GM18858 (cell line): ENCODE results near the gene ZMYND8.

Experiments used
- ATAC-seq: cut with Tn5 transposase; IDR thresholded peaks from one replicate; pipeline ENCODE4 v1.9.1; 2021; ENCODE audit not compliant: unreplicated experiment

ZMYND8 gene

DNA sequence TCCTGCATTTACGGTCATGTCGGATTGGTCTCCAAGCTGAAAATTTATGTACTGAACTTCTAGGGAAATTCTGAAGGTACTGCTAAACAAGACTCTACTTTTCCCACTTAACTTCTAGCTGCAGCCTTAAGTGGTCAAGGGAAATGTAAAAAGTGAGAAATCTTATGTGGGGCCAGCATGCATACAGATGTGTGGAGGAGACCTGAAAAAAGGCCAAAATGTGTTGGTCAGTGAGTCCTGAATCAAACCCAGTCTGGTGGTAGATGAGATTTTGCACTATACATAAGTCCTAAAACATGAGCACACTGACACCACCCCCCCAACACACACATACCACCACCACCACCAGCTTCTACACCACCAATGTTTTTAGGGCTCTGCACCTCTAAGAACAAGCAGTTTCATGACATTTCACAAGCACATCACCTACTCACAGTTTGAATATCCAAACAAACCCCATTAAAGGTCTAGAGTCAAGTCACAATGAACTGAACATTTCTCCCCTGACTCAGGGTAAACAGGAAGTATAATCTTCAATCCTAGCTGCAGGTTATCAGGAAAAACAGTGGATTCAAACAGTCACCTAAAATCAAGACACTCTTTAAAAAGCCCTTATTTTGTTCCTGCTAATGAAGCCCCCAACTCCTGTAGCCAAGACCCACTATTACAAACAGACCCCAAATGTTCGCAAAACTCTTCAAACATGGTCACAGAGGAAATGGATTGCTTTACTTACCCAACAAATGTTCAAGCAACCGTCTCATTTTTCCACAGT lies 1.6 kb downstream of the ZMYND8 start:
- ATAC-seq: no peak

DNA sequence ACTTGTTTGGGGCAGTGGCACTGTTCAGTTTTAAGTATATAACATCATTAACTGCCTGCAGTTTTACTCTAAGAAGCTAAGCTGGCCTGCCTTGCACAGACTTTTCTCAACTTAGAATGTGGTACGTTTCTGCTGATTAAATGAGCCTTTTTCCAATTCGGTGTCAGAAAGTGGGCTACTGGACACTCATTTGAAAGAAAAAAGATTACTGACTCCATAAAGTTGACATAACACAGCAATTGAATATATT lies 2.1 kb downstream of the ZMYND8 start:
- no peak for ATAC-seq

DNA sequence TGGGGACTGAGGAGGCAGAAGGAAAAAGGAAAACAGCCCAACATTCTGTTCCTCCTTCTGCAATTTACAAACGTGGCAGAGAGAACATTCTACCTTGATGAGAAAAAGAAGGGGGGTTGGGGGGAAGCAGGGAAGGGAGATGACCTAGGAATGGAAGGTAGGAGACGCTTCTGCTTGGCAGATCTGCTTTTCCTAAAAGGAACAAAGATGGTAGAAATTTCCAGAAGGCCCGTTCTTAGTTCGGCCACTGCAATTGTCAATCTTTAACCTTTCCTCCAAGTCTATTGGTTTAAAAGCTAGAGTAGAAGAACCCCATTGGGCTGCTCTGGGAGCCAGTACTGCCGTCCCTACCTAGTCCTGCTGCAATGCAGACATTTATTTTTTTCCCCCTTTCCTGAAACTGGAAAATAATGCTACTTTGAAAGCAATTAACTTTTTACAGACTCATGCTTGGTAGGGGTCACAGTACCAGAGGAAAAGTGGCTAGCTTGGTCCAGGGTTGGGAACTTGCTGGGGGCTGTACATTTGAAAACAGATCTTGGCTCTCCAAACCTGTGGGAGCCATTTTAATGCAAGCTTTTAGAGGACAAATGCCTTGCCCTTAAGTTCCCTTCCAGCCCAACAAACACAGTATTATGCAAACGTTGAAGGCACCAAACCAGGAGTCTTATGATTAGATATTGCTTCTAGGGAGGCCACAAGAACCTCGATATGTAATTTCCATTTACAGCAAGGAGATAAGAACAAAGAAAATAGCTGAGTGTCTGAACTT lies 2.6 kb downstream of the ZMYND8 start:
- ATAC-seq: no peak

- no peak for ATAC-seq
These were observed 3.2 kb downstream of the ZMYND8 start for GRCh38 chr20:47353239-47353691.

DNA sequence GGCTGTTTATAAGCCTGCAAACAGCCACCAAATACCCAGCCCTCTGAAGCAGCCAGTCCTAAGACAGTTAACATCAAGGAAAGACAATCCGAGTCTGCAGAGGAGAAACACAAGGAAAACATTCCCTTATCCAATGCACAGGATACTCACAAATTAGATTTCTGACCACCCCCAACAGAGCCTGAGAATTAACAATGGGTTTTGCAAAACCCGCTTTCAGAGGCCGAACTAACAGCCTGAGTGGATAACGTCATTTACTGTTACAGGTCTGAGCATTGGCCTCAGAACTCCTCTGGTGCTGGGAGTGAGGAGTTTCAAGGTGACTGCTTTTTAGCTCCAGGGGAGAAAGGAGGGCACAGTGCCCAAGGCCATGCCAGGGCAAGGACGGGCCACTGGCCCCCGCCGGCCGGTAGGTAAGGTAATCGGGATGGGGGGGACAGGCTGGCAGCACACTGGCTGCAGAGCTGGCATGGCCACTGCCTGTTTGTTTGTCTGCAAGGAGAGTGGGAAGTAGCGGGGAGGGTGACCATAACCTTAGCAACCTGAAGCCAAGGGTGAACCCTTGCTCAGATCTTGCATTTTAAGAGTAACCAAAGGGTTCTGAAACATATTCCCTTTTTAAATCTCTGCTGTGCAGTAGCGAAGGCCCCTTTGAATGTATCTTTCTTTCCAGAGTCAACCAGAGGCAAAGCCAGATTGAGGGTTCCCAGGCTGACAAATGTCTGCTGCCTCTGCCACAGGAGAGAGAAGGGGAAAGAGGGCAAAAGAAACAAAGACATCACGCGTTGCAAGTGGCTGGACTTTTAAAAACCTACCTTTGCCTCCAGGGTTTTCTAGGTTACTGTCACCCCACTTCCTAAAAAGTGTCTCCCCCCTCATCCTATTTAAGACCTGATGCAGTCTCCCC lies 3.9 kb downstream of the ZMYND8 start:
- ATAC-seq: no peak

- no peak for ATAC-seq
These were observed 4.7 kb downstream of the ZMYND8 start for GRCh38 chr20:47351643-47352331.

- ATAC-seq: no peak
These were observed 5.6 kb downstream of the ZMYND8 start for GRCh38 chr20:47350691-47351545.

DNA sequence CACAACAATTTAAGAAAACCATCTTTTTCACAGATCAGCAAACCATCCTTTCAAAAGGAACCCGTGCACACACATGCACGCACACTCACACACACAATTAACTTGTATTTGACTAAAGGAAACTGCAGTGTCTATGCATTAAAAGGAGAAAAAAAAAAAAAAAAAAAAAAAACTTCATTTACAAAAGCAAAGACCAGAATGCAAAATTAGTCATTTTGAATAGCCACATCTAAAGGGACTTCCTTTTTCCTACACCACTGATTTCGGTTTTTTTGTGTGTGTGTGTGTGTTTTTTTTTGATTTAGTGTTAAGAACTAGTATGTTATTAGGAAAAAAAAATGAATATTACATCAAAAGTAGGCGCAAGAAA lies 6.3 kb downstream of the ZMYND8 start:
- ATAC-seq: no peak

DNA sequence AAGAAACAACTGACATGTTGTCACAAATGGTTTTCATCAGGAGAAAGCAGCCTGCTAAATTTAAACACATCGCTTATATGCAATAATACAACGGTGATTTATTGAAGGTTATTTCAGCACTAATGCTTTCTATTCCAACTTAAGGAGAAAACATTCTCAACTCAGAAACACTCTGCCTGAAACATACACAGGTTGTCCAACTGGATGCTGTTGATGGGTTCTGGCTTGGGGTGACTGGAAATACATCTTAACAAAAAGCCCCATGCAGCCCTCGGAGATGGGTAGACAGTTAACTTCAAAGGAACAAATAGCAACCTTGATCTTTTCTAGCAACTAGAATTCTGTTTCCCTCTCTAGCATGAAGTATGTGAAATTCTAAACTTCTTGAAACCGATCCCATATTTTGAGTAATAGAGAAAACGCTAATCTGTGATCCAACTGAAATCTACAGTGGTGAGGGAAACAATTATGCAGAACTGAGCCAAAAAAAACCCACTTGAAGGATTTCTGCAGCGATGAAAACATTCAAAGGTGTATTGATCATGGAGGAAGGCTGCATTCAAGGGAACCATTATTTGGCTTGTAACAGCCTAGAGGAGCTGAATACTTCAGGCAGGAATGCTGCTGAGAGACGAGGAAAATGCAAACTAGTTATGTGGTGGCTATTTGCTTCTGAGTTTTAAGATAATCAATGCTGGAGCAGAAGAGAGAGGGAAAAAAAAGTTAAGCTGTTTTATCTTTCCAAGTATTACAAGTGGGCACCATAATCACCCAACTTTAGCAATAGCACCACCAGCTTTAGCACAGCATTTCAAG lies 6.9 kb downstream of the ZMYND8 start:
- no peak for ATAC-seq

GRCh38 chr20:47348539-47349142 lies 7.9 kb downstream of the ZMYND8 start:
- no peak for ATAC-seq

DNA sequence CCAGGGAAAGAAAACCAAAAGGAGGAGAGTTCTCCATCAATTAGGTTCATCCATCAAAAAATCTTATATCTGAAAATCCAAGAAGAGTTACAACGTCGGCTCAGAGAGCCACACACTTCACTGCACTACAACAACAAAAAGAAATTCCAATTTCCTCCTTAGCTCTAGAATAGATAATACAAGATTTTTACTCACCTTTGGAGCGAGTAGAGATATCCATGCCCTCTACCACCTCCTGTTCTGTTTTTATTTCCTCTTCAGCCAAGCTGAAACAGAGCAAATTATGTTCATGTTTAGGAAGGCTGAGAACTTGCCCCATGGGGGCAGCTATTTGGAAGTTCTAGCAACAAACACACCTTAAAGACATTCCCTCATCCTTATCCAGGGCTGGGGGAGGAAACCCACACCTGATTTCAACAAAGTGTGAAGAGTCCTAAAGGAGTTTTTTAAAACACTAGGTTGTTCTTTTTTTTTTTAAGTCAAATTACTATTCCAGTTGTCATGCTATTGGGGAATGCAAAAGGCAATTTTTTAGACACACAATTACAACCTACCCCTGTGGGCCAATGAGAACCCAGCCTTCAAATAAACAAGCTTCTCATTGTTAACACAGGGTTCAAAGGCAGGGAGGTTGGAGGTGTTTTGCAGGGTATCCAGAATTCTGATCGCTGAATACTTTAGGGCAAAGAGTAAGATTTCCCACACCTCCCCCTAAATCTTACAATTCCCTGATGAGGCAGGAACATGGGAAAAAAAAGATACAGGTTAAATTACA lies 8.7 kb downstream of the ZMYND8 start:
- no peak for ATAC-seq

GRCh38 chr20:47346172-47346571 lies 10.3 kb downstream of the ZMYND8 start:
- ATAC-seq: no peak

- no peak for ATAC-seq
These were observed 11.3 kb downstream of the ZMYND8 start for GRCh38 chr20:47345214-47345613.

- ATAC-seq: no peak
These were observed 13.5 kb downstream of the ZMYND8 start for GRCh38 chr20:47343007-47343472.

DNA sequence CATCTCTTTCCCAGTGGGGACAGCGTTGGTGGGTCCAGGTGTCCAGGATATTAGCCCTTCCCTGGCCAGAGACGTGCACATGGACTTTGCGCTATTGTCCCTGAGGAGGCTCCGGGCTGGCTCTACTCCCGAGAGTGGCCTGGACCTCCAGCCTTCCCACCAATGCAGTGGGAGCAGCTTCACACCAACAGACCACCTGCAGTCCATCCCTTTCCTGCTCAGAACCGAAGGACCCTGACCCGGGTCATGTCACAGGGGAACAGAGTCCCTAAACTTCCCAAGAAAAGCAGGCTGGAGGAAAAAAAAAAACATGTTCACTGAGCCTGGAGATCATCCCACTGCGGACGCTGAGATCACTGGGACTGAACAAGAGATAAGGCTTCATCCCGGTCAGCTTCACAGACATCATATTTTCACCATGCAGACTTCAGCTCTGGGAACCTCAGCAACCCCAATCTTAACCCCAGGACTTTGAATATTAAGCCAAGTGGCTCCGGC lies 18.3 kb downstream of the ZMYND8 start:
- ATAC-seq: no peak

GRCh38 chr20:47337413-47337812 lies 19.1 kb downstream of the ZMYND8 start:
- ATAC-seq: no peak

DNA sequence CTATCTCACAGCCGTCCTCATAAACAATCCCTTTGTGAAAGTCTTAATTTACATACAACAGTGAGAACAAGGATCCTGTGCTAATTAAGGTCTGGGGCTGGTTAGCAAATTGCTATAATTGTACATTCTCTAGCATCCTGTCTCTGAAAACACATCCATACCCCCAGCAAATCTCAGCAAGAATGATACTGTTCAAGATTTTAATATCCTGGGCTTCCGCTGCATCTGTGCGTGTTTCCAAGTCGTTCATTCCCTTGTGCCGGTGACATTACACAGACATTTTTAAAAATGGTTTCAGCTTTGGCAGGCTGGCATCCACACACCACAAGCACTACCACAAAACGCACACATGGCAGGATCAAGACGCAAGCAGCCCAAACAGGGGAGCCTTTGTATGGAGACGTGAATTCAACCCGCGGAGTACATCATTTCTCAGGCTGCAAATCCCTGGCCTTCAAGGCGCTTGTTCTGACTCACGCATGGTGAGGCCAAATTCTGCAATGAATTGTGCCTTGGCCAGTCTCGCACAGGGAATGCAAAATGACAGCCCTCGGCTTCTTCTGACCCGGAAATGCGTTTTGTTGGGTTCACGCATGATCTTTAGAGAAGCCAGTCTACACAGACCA lies 20.3 kb downstream of the ZMYND8 start:
- no peak for ATAC-seq
